H54 (cell line): ENCODE data around the gene DNM3.
A peak's percentile ranks its signal among the peaks of the same experiment; 100 is the strongest.
"Not testable (repeated sequence)": the region's sequence is repeated elsewhere in the genome, so short reads cannot be mapped to it uniquely, and the experiment has no call there.

Experiments
- DNase-seq: peaks from one replicate; pipeline ENCODE4 v3.0.0; 2011; ENCODE audit warnings: low spot score, mixed read lengths; ENCODE audit not compliant: insufficient read length
- FAIRE-seq: peaks from 3 replicates; lab custom pipeline; 2011; peaks lifted over from hg19 to GRCh38; lab: Jason Lieb, UNC
- POLR2A ChIP-seq: IDR thresholded peaks from 2 replicates; pipeline ENCODE4 v1.6.1; 2011; ENCODE audit warnings: low read depth, mild to moderate bottlenecking, low read length

Gene DNM3

DNA sequence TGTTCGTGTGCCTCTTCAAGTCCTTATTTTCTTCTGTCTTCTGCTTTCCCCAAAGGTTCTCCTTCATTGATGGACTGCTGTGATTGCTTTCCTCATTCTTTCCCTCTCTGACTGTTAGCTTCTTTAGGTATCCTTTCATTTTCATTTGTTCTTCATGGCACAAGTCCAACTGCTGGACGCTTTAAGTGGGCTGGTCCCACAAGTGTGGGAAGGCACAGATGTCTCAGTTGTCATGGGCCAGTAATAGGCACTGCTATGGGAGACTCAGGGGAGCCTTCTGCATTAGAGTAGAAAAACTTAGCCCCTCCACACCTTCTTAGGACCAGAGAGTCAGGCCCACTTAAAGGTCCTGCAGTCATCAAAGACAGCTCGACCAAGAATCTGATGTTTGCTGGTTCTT, 456.8 kb downstream of the DNM3 start:
- DNase-seq (no peak), FAIRE-seq (no peak)
- TF ChIP-seq POLR2A = no peak

DNA sequence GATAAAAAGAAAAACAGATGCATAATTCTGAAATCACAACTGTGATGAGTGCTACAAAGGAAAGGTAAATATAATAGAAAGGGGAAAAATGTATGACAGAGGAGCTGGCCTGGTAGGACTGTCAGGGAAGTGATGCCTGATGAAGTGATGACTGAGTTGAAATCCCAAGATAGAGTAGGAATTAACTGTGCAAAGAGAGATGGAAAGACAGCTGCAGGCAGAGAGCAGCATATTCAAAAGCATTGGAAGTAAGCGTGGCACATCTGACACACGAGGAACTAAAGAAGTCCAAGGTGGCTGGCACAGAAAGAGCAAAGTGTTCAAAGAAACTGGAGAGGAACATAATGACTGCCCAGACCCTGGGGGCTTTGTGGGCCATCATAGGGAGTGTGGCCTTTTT, 457.6 kb downstream of the DNM3 start:
- FAIRE-seq = no peak
- TF ChIP-seq POLR2A = no peak

DNA sequence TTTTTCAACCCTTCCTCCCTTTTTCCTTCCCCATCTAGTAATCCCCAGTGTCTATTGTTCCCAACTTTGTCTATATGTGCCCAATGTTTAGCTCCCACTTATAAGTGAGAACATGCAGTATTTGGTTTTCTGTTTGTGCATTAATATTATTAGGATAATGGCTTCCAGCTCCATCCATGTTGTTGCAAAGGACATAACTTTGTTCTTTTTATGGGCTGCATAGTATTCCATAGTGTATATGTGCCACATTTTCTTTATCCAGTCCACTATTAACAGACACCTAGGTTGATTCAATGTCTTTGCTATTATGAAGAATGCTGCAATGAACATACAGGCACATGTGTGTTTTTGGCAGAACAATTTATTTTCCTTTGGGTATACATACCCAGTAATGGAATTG, 458.2 kb downstream of the DNM3 start:
- TF ChIP-seq POLR2A = no peak
- FAIRE-seq = no peak
- DNase-seq = no peak

More for the DNA sequence above, 457.6 kb downstream of the DNM3 start:
- no peak for DNase-seq

DNA sequence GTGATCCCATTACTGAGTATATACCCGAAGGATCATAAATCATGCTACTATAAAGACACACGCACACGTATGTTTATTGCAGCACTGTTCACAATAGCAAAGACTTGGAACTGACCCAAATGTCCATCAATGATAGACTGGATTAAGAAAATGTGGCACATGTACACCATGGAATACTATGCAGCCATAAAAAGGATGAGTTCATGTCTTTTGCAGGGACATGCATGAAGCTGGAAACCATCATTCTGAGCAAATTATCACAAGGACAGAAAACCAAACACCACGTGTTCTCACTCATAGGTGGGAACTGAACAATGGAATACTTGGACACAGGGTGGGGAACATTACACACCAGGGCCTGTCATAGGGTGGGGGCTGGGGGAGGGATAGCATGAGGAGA, 466.2 kb downstream of the DNM3 start:
- DNase-seq, FAIRE-seq: not testable (repeated sequence)

DNA sequence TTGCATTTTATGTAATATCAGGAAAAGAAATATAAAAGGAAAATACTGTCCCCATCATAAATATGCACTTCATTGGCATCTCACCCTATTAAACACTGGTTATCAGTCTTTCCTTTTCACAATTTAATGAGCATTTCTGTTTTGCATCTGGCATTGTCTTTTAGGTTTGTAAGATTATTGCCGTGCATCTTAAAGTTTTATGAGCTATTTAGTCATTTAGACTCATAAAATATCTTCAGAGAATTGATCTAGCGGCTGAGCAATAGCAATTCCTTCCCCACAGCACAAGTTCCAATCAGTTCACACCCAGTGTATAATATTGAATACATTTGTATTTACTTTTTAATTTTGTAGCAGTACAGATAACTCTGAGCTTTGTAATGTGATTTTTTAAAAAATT, 466.8 kb downstream of the DNM3 start:
- DNase-seq = no peak
- FAIRE-seq = no peak
- no peak for TF ChIP-seq POLR2A

DNA sequence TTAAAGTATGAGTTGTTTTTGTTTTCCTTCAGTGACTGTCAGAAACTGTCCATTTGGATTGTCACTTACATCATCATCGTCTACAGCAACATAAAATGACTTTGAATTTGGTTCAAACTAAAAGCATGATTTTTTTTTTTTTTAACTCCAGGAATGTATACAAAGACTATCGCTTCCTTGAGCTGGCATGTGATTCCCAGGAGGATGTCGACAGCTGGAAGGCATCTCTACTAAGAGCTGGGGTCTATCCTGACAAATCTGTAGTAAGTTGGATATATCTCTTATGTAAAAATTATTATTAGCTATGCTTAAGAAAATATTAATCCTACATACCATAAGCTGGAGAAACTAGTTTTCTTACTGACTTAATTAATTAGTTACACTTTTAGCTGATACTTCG, 467.3 kb downstream of the DNM3 start:
- no peak for TF ChIP-seq POLR2A
- FAIRE-seq = no peak
- no peak for DNase-seq

DNA sequence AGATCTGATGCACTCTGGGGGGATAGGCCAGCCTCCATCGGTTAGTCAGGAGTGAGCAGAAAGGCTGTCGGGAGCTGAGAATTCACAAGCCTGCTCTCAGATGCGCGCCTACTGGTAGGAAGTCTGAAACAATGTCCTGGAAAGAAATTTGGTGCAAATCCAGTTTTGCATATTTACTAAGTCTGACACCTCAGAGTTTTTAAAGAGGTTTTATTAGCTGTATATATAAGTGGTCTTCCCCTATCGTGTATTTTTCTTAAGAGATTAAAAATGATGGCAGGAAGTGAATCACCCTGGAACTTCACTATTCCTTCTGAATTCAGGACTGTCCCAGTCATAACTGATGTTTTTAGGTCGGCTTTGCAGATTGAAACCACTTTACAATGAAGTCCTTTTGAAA, 479.4 kb downstream of the DNM3 start:
- FAIRE-seq (no peak), DNase-seq (no peak)
- TF ChIP-seq POLR2A = no peak

DNA sequence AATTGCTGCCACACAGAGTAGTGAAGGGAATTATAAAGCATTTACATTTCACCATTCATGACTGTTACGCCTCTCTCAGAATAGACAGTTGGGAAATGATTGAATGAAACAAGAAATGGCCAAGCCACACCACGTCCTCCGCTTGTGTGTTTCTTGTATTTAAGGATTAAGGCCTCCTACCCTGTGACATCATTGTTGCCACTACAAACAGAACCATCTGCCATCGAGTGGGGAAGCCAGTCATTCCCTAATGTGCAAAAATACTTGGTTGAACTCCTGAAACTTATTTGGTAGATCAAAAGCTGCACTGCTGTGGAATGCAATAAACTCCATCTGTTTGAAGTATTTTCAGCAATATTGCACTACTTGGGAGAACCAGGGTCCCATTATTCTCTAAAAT, 480.2 kb downstream of the DNM3 start:
- no peak for TF ChIP-seq POLR2A
- no peak for DNase-seq
- FAIRE-seq = peak; percentile 15

DNA sequence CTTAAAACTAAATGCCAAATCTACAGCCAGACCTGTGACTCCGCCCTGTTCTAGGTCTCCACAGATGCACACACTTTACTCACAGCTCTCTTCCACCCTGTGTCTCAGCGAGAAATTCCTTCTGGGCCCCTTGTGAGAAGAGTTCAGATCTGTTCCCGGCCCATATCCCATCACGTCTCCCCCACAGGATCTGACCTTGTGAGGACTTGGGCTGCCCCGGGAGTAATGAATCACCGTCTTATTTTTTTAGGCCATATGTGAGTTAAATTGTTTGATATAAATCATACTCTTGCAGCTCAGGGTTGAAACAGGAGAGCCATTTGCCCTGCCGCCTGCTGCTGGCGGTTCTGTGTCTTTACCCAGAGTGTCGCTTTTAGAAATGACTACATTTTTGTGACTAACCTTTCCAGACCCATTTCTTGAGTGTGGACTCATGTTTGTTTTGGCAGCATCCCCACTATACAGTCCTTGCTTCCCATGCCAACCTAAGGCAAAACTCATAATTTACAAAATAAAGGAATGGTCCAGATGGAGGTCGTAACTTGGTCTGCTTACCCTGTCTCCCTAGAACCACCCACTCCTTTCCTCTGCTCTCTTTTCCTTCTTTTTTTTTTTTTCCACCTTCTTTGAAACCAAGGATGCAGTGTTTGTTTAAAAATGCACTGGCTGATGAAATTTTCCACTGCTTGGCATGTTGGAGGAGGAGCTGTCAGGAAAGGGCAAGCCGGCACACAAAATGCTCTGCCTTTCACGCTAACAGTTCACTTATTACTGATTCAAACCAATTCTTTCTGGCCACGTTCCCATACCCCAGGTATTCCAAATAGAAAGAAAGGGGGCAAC, 481.1 kb downstream of the DNM3 start:
- peak; percentile 22 for DNase-seq
- 0 out of 2 replicates have a peak, but pooled peaks have one; percentile 17 for TF ChIP-seq POLR2A

DNA sequence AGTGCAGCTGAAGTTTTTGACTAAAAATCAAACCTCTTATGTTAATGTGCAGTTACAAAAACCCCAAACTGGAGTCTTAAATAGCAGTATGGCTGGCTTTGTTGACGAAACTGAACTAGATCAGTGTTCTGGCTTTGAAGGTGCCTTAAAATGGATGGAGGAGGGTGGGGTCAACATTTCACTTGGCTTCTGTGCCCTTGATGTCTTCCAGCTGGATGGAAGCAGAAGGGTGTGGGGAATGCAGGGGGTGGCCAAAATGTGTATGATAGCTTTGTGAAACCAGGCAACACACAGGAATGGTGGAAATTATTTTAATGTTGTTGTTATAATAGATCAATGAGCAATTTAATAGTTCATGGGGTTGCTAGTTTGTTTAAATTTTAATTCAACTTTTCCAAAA, 482.4 kb downstream of the DNM3 start:
- TF ChIP-seq POLR2A = no peak
- FAIRE-seq (no peak), DNase-seq (no peak)

More for the DNA sequence above, 481.1 kb downstream of the DNM3 start:
- peak; percentile 75 for FAIRE-seq

DNA sequence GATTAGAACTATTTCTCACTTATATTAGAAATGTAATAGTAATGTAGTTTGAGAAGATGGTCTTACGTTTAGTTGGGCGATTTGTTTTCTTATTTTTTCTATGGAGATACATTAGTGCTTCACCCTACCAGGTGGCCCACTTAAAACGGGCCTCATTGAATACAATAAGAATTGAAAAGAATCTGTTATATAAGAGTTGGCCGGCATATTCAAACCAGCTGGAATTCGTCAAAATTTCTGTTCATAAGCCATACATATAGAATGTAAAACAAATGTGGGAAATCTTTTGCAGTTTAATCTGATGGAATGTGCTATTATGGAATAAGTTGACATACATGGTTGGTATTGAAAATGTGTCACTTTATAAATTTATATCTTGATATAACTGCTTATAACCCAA, 482.8 kb downstream of the DNM3 start:
- DNase-seq (no peak), FAIRE-seq (no peak)
- no peak for TF ChIP-seq POLR2A

DNA sequence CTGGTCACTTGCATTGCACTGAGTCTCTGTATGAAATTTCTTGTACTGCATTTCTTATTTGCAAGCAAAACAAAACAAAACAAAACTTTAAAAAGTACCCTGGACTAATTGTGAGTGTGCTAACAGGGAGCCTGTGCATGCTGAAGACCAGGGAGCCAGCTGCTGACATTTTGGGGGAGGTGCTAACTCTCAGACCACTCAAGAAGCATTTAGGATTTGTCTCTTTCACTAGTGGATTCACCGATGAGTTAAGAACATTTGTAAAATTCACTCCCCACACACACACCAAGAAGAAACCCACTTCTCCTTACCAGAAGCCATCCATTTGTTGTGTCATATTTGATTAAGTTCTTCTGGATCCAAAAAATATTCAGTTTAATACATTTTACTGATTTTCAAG, 483.5 kb downstream of the DNM3 start:
- DNase-seq (no peak), FAIRE-seq (no peak)
- TF ChIP-seq POLR2A = no peak

DNA sequence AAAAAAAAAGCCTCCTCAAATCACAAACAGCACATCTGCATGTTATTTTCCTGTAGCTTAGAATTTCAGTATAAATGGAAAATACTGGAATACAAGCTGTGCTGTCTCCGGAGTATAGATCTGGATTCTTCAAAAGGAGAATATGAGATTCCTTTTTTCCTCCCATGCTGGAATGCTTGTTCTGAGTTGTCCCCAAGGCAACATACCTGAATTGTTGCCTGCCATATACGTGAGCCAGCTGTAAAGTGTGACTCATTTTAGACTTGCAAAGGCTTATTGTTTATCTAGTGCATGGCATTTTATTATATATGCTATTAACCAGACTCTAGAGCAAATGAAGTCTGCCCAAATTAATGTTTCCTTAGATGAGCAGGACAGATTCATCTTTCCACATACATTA, 484.2 kb downstream of the DNM3 start:
- peak; percentile 66 for FAIRE-seq
- TF ChIP-seq POLR2A = no peak
- peak; percentile 9 for DNase-seq

DNA sequence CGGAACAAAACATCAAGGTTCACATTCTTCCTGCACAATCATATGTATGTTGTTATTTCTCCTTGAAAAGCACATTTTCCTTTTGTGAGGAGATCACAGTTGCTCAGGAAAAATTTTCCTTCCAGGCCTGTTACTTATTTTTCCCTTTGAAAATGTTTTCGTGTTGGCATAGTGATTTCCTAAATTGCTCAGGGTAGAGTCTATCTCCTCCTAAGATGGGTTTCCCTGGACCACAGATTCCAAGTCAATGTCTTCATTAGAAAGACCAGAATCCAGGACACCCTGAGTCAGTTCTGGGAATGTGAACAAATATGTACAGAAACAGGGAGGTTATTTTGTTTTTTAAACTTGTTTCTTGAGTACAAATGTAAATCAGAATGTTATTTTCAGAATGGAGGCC, 484.8 kb downstream of the DNM3 start:
- no peak for FAIRE-seq
- TF ChIP-seq POLR2A = no peak

DNA sequence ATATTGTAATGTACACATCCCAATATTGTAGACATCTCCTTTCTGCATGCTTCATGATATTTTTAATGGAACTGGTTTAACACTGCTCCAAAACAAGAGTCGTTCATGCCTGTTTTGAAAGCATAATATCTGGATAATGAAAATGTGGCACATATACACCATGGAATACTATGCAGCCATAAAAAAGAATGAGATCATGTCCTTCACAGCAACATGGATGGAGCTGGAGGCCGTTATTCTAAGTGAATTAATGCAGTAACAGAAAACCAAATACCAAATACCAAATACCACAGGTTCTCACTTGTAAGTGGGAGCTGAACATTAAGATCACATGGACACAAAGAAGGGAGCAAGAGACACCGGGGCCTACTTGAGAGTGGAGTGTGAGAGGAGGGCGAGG, 487.0 kb downstream of the DNM3 start:
- DNase-seq = no peak
- TF ChIP-seq POLR2A = no peak
- no peak for FAIRE-seq

More for the DNA sequence above, 484.8 kb downstream of the DNM3 start:
- no peak for DNase-seq
